ENCODE results near the gene HECTD2. TPM values are rescaled to one million over a fixed set of nuclear protein-coding genes. Genes with fewer than 3 reads are reported as not detected.
"Not testable (repeated sequence)": the region's sequence is repeated elsewhere in the genome, so short reads cannot be mapped to it uniquely, and the experiment has no call there.

Gene HECTD2
- total RNA-seq, 2 experiments from 2014 or later: 1.9 to 2.2 TPM

- Mint-ChIP-seq H3K27ac (no peak overlapping the region), H3K4me3 (no peak overlapping the region), H3K9me3 (no peaks in the 10 kb centered on the region), H3K27me3 (no peaks in the 10 kb centered on the region), H3K4me1 (no peaks in the 10 kb centered on the region), H3K36me3 (no peaks in the 10 kb centered on the region)
- no peak for DNase-seq
- POLR2A ChIA-PET: no interaction called here
- ATAC-seq (ENCODE audit: low read depth): no peak
Observed at GRCh38 chr10:91514787-91515186, 104.6 kb downstream of the HECTD2 start.

- no peak overlapping the region for H3K4me3 Mint-ChIP-seq
- H3K27me3 Mint-ChIP-seq: peaks cover 2% of the 10 kb centered on the region
- H3K36me3 Mint-ChIP-seq: no peaks in the 10 kb centered on the region
- no peaks in the 10 kb centered on the region for H3K4me1 Mint-ChIP-seq
- DNase-seq (no peak), ATAC-seq (ENCODE audit: low read depth) (no peak)
- H3K9me3 Mint-ChIP-seq: no peaks in the 10 kb centered on the region
- POLR2A ChIA-PET: no interaction called here
- no peak overlapping the region for H3K27ac Mint-ChIP-seq
Observed at GRCh38 chr10:91517394-91517793, 107.2 kb downstream of the HECTD2 start.

GRCh38 chr10:91519899-91520514 lies 109.9 kb downstream of the HECTD2 start:
- Mint-ChIP-seq H3K4me3 (no peak overlapping the region), H3K36me3 (no peaks in the 10 kb centered on the region), H3K27me3 (peaks cover 5% of the 10 kb centered on the region), H3K27ac (no peak overlapping the region), H3K4me1 (no peaks in the 10 kb centered on the region), H3K9me3 (no peaks in the 10 kb centered on the region)
- POLR2A ChIA-PET: no interaction called here
- no peak for ATAC-seq (ENCODE audit: low read depth)
- no peak for DNase-seq

GRCh38 chr10:91520661-91521060 lies 110.5 kb downstream of the HECTD2 start:
- Mint-ChIP-seq H3K36me3 (no peaks in the 10 kb centered on the region), H3K9me3 (no peaks in the 10 kb centered on the region), H3K27me3 (peaks cover 5% of the 10 kb centered on the region), H3K4me1 (no peaks in the 10 kb centered on the region), H3K4me3 (no peak overlapping the region), H3K27ac (no peak overlapping the region)
- ATAC-seq (ENCODE audit: low read depth) (no peak), DNase-seq (no peak)
- POLR2A ChIA-PET: no interaction called here

- Mint-ChIP-seq H3K9me3 (no peaks in the 10 kb centered on the region), H3K4me1 (no peaks in the 10 kb centered on the region), H3K36me3 (no peaks in the 10 kb centered on the region), H3K4me3 (no peak overlapping the region), H3K27ac (no peak overlapping the region), H3K27me3 (peaks cover 5% of the 10 kb centered on the region)
- no peak for ATAC-seq (ENCODE audit: low read depth)
- no peak for DNase-seq
- POLR2A ChIA-PET: no interaction called here
Observed at GRCh38 chr10:91521439-91521838, 111.3 kb downstream of the HECTD2 start.

- DNase-seq (no peak), ATAC-seq (ENCODE audit: low read depth) (no peak)
- H3K4me1 Mint-ChIP-seq: no peaks in the 10 kb centered on the region
- H3K9me3 Mint-ChIP-seq: no peaks in the 10 kb centered on the region
- no peak overlapping the region for H3K4me3 Mint-ChIP-seq
- peaks cover 6% of the 10 kb centered on the region for H3K27me3 Mint-ChIP-seq
- POLR2A ChIA-PET: interaction anchor here (0.6 kb wide), 1 partner anchor 749 kb away, joined by 3 read pairs; no protein-coding TSS in a partner anchor
- H3K27ac Mint-ChIP-seq: no peak overlapping the region
- H3K36me3 Mint-ChIP-seq: no peaks in the 10 kb centered on the region
Observed at GRCh38 chr10:91525896-91526712, 116.0 kb downstream of the HECTD2 start.

GRCh38 chr10:91528080-91528479 lies 117.9 kb downstream of the HECTD2 start:
- H3K4me1 Mint-ChIP-seq: no peaks in the 10 kb centered on the region

GRCh38 chr10:91528768-91529167 lies 118.6 kb downstream of the HECTD2 start:
- no peak for ATAC-seq (ENCODE audit: low read depth)
- no peak for DNase-seq

More at GRCh38 chr10:91528080-91528479, 117.9 kb downstream of the HECTD2 start:
- no peak for ATAC-seq (ENCODE audit: low read depth)
- H3K27me3 Mint-ChIP-seq: peaks cover 12% of the 10 kb centered on the region
- no peaks in the 10 kb centered on the region for H3K9me3 Mint-ChIP-seq
- POLR2A ChIA-PET: no interaction called here
- H3K27ac Mint-ChIP-seq: no peak overlapping the region
- DNase-seq: no peak
- H3K4me3 Mint-ChIP-seq: no peak overlapping the region
- H3K36me3 Mint-ChIP-seq: no peaks in the 10 kb centered on the region

GRCh38 chr10:91534789-91535188 lies 124.6 kb downstream of the HECTD2 start:
- DNase-seq; H3K27me3 Mint-ChIP-seq; H3K4me3 Mint-ChIP-seq; H3K4me1 Mint-ChIP-seq; ATAC-seq (ENCODE audit: low read depth); H3K36me3 Mint-ChIP-seq; H3K27ac Mint-ChIP-seq; H3K9me3 Mint-ChIP-seq; POLR2A ChIA-PET: not testable (repeated sequence)

More at GRCh38 chr10:91528768-91529167, 118.6 kb downstream of the HECTD2 start:
- POLR2A ChIA-PET: no interaction called here
- H3K27ac Mint-ChIP-seq: no peak overlapping the region
- no peaks in the 10 kb centered on the region for H3K4me1 Mint-ChIP-seq
- H3K27me3 Mint-ChIP-seq: peaks cover 12% of the 10 kb centered on the region
- no peak overlapping the region for H3K4me3 Mint-ChIP-seq
- H3K9me3 Mint-ChIP-seq: no peaks in the 10 kb centered on the region
- H3K36me3 Mint-ChIP-seq: no peaks in the 10 kb centered on the region

GRCh38 chr10:91536111-91536510 lies 126.0 kb downstream of the HECTD2 start:
- POLR2A ChIA-PET: no interaction called here
- H3K27me3 Mint-ChIP-seq: peaks cover 6% of the 10 kb centered on the region
- H3K4me3 Mint-ChIP-seq: no peak overlapping the region
- H3K4me1 Mint-ChIP-seq: no peaks in the 10 kb centered on the region
- H3K27ac Mint-ChIP-seq: no peak overlapping the region
- DNase-seq: no peak
- H3K36me3 Mint-ChIP-seq: no peaks in the 10 kb centered on the region
- no peaks in the 10 kb centered on the region for H3K9me3 Mint-ChIP-seq
- no peak for ATAC-seq (ENCODE audit: low read depth)

GRCh38 chr10:91536733-91537132 lies 126.6 kb downstream of the HECTD2 start:
- no peak for ATAC-seq (ENCODE audit: low read depth)
- H3K9me3 Mint-ChIP-seq: no peaks in the 10 kb centered on the region
- H3K4me3 Mint-ChIP-seq: no peak overlapping the region
- H3K27ac Mint-ChIP-seq: no peak overlapping the region
- POLR2A ChIA-PET: no interaction called here
- H3K4me1 Mint-ChIP-seq: no peaks in the 10 kb centered on the region
- no peak for DNase-seq
- no peaks in the 10 kb centered on the region for H3K36me3 Mint-ChIP-seq
- peaks cover 2% of the 10 kb centered on the region for H3K27me3 Mint-ChIP-seq

GRCh38 chr10:91537614-91538383 lies 127.7 kb downstream of the HECTD2 start:
- H3K36me3 Mint-ChIP-seq: no peaks in the 10 kb centered on the region
- no peaks in the 10 kb centered on the region for H3K4me1 Mint-ChIP-seq
- DNase-seq: no peak

GRCh38 chr10:91539930-91540329 lies 129.8 kb downstream of the HECTD2 start:
- no peak for DNase-seq
- H3K36me3 Mint-ChIP-seq: no peaks in the 10 kb centered on the region
- H3K27ac Mint-ChIP-seq: no peak overlapping the region
- H3K4me3 Mint-ChIP-seq: no peak overlapping the region
- no peaks in the 10 kb centered on the region for H3K9me3 Mint-ChIP-seq
- no peaks in the 10 kb centered on the region for H3K4me1 Mint-ChIP-seq
- peaks cover 4% of the 10 kb centered on the region for H3K27me3 Mint-ChIP-seq
- no peak for ATAC-seq (ENCODE audit: low read depth)
- POLR2A ChIA-PET: no interaction called here

More at GRCh38 chr10:91537614-91538383, 127.7 kb downstream of the HECTD2 start:
- no peaks in the 10 kb centered on the region for H3K27me3 Mint-ChIP-seq
- no peak for ATAC-seq (ENCODE audit: low read depth)
- no peak overlapping the region for H3K27ac Mint-ChIP-seq
- POLR2A ChIA-PET: no interaction called here
- H3K4me3 Mint-ChIP-seq: no peak overlapping the region
- H3K9me3 Mint-ChIP-seq: no peaks in the 10 kb centered on the region
